Transverse colon (tissue), 4 donors: Measurements from ENCODE around the gene LYZL6. TPM values are rescaled to one million over a fixed set of nuclear protein-coding genes. Genes with fewer than 3 reads are reported as not detected.

Experiments
- DNase-seq: peaks from one replicate; pipeline ENCODE4 v3.0.0-alpha.2; 2019
- H3K27ac ChIP-seq, 4 donors: fragments of 200-600 bp; sonication (generic); 2 replicates each; pipeline ENCODE4 v1.5.1; 2016 to 2018; ENCODE audit warnings: inconsistent platforms in 4 of 4
- H3K27me3 ChIP-seq: fragments of 200-600 bp; sonication (generic); 2 replicates; pipeline ENCODE4 v1.5.1; 2017; ENCODE audit warnings: inconsistent platforms
- H3K36me3 ChIP-seq, 4 donors: fragments of 200-600 bp; sonication (generic); 2 replicates each; pipeline ENCODE4 v1.5.1; 2017 to 2019; ENCODE audit warnings: inconsistent platforms in 4 of 4
- H3K4me1 ChIP-seq, 4 donors: fragments of 200-600 bp; sonication (generic); 2 replicates each; pipeline ENCODE4 v1.5.1; 2017 to 2020; ENCODE audit warnings: inconsistent platforms in 4 of 4
- H3K4me3 ChIP-seq, 4 donors: fragments of 200-600 bp; sonication (generic); 1 replicate in 1 of 4; 2 replicates in 3 of 4; pipeline versions ENCODE4 v1.5.1 to v1.6.1; 2017 to 2019; ENCODE audit warnings: inconsistent platforms in 4 of 4
- H3K9me3 ChIP-seq, 2 donors: fragments of 200-600 bp; sonication (generic); 2 replicates each; pipeline ENCODE4 v1.5.1; 2017 to 2019; ENCODE audit warnings: inconsistent platforms in 2 of 2
- EP300 ChIP-seq: sonication (generic); formaldehyde crosslinking; IDR thresholded peaks from one replicate; pipeline ENCODE4 v1.6.1; 2017; ENCODE audit warnings: antibody characterized with exemption, low read depth
- POLR2A ChIP-seq: fragments of 450-650 bp; IDR thresholded peaks from one replicate; pipeline ENCODE4 v1.6.1; 2016; ENCODE audit warnings: antibody characterized with exemption, mild to moderate bottlenecking, moderate library complexity
- POLR2AphosphoS5 ChIP-seq, 3 donors: sonication (generic); formaldehyde crosslinking; IDR thresholded peaks; one replicate each; pipeline ENCODE4 v1.6.1; 2016; ENCODE audit warnings: antibody characterized with exemption in 3 of 3
- WGBS, 2 donors: methylation state at CpG; one replicate each; pipeline ENCODE4 v1.1.5; 2018; ENCODE audit warnings: low coverage in 1 of 2; 5-methylcytosine and 5-hydroxymethylcytosine counted together
- in situ Hi-C, 4 donors: fragments of 200-750 bp; cut with MboI; loops; one replicate each; pipeline versions ENCODE4 v1.15.0 to v1.15.1; 2017; ENCODE audit warnings: low sequenced_read_pairs in 3 of 4, low pct_ligation_motif_present in 1 of 4, low pct_unique_long_range_greater_than_20kb in 1 of 4
- intact Hi-C: fragments of 100-400 bp; cut with DNase I; formaldehyde crosslinking; loops from one replicate; pipeline ENCODE4 v1.15.1; 2023; ENCODE audit warnings: low total_unique reads
- total RNA-seq, 4 donors: library from RNA; depleted of rRNA; stranded (reverse); fragments of >200 nt; gene quantifications; one replicate each; pipeline ENCODE4 v1.1.0, GENCODE V29; 2016
- TF ChIP-seq, protein P1 (sequence below), 5 experiments: fragments of 200-600 bp in 3 of 5; fragments of 450-650 bp in 2 of 5; sonication (generic) in 3 of 5; IDR thresholded peaks; 1 replicate in 2 of 5; 2 replicates in 3 of 5; pipeline ENCODE4 v1.5.1; 2016 to 2017; ENCODE audit warnings: antibody characterized with exemption in 5 of 5, inconsistent platforms in 3 of 5, mild to moderate bottlenecking in 2 of 5, moderate library complexity in 1 of 5

Gene LYZL6
- total RNA-seq, 4 donors from 2014 or later, result not detected

GRCh38 chr17:35930211-35931065 is 13.1 kb downstream of the LYZL6 start, which contains the start of gene RDM1:
TSS of gene RDM1 (minus strand) at chr17:35930773. CDS start at chr17:35930727, 46 bp downstream.
- intact Hi-C loops, result no loop called here
- Histone ChIP-seq H3K9me3 (no peaks in the 10 kb centered on the region), H3K4me3 (peak within 1 kb of the TSS in 3 of 4 donors; percentile 29 to 55 (median 41)), H3K27me3 (peaks cover 14% of the 10 kb centered on the region), H3K4me1 (peaks cover 2 to 13% (median 12%) of the 10 kb centered on the region in 4 donors), H3K36me3 (no peaks in the 10 kb centered on the region), H3K27ac (peak within 1 kb of the TSS in 1 of 4 donors; percentile 21)
- 5 to 6% methylated on average over 13 to 35 of the region's 35 CpGs for WGBS, 2 donors
- in situ Hi-C loops, result no loop called here
- no peak for TF ChIP-seq POLR2A
- no peak for TF ChIP-seq POLR2AphosphoS5 (IDR thresholded peaks at IDR 0.05)
- TF ChIP-seq, protein P1, sequence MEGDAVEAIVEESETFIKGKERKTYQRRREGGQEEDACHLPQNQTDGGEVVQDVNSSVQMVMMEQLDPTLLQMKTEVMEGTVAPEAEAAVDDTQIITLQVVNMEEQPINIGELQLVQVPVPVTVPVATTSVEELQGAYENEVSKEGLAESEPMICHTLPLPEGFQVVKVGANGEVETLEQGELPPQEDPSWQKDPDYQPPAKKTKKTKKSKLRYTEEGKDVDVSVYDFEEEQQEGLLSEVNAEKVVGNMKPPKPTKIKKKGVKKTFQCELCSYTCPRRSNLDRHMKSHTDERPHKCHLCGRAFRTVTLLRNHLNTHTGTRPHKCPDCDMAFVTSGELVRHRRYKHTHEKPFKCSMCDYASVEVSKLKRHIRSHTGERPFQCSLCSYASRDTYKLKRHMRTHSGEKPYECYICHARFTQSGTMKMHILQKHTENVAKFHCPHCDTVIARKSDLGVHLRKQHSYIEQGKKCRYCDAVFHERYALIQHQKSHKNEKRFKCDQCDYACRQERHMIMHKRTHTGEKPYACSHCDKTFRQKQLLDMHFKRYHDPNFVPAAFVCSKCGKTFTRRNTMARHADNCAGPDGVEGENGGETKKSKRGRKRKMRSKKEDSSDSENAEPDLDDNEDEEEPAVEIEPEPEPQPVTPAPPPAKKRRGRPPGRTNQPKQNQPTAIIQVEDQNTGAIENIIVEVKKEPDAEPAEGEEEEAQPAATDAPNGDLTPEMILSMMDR (IDR thresholded peaks at IDR 0.05), result no peak
- no peak for TF ChIP-seq EP300
- peak; percentile 74 for DNase-seq

- H3K27me3 ChIP-seq, result peaks cover 14% of the 10 kb centered on the region
- no peak overlapping the region for H3K27ac ChIP-seq
- no peak for DNase-seq
- TF ChIP-seq EP300 (no peak), POLR2A (no peak), POLR2AphosphoS5 (IDR thresholded peaks at IDR 0.05) (no peak)
- TF ChIP-seq, protein P1 (IDR thresholded peaks at IDR 0.05), result no peak
- no peaks in the 10 kb centered on the region for H3K9me3 ChIP-seq
- in situ Hi-C loops (no loop called here), intact Hi-C loops (no loop called here)
- H3K4me1 ChIP-seq, result peaks cover 2 to 13% (median 12%) of the 10 kb centered on the region in 4 donors
- no peaks in the 10 kb centered on the region for H3K36me3 ChIP-seq
- no peak overlapping the region for H3K4me3 ChIP-seq
Observed at GRCh38 chr17:35927714-35928113, 15.8 kb downstream of the LYZL6 start.

- DNase-seq, result no peak
- H3K27me3 ChIP-seq, result peaks cover 2% of the 10 kb centered on the region
- no peaks in the 10 kb centered on the region for H3K4me1 ChIP-seq
- in situ Hi-C loops, result no loop called here
- TF ChIP-seq EP300, result no peak
- WGBS, 2 donors, result 94 to 95% methylated on average over 6 of the region's 6 CpGs
- H3K4me3 ChIP-seq, result no peak overlapping the region
- H3K36me3 ChIP-seq, result no peaks in the 10 kb centered on the region
- intact Hi-C loops, result no loop called here
- H3K9me3 ChIP-seq, result no peaks in the 10 kb centered on the region
- no peak overlapping the region for H3K27ac ChIP-seq
Observed at GRCh38 chr17:35923609-35924114, 19.9 kb downstream of the LYZL6 start.

- Histone ChIP-seq H3K9me3 (no peaks in the 10 kb centered on the region), H3K27me3 (no peaks in the 10 kb centered on the region), H3K27ac (no peak overlapping the region), H3K4me3 (no peak overlapping the region), H3K36me3 (no peaks in the 10 kb centered on the region), H3K4me1 (no peaks in the 10 kb centered on the region)
- intact Hi-C loops (no loop called here), in situ Hi-C loops (no loop called here)
- TF ChIP-seq, protein P1 (IDR thresholded peaks at IDR 0.05), result no peak
- TF ChIP-seq EP300, result no peak
- TF ChIP-seq POLR2A, result no peak
- TF ChIP-seq POLR2AphosphoS5 (IDR thresholded peaks at IDR 0.05), result no peak
- no peak for DNase-seq
- 82% methylated on average over 1 of the region's 1 CpG; no CpG with 5 or more reads in 1 of the 2 donors for WGBS, 2 donors
Observed at GRCh38 chr17:35920229-35920628, 23.3 kb downstream of the LYZL6 start.
